ENCODE data around the gene SLC22A23. TPM values are rescaled to one million over a fixed set of nuclear protein-coding genes. Genes with fewer than 3 reads are reported as not detected.

The SLC22A23 gene
- total RNA-seq, 4 donors from 2014 or later, result 26.6 to 42.6 (median 37.6) TPM

DNA sequence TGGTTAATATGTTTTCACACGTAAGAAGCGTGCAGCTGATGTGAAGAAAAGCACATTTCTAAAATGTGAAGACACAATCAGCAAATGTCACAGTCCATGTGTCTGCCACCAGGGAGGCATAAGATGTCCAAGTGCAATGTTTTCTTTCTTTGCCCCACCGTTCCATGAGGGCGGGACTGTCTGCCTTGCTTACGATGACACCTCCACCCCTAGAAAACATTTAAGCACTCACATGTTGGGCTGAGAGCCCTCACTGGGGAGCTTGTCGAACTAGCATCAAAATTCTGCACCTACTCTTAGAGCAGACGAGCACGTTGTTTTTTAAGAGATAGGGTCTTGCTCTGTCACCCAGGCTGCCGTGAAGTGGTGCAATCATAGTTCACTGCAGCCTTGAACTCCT lies 140.5 kb downstream of the SLC22A23 start:
- no peak for DNase-seq
- TF ChIP-seq POLR2A (IDR thresholded peaks at IDR 0.05), result no peak
- TF ChIP-seq CTCF (IDR thresholded peaks at IDR 0.05), result no peak
- no peaks in the 10 kb centered on the region for H3K9me3 ChIP-seq

GRCh38 chr6:3315841-3316240 lies 141.0 kb downstream of the SLC22A23 start:
- 81 to 86% methylated on average over 8 of the region's 8 CpGs for WGBS, 2 donors
- no peaks in the 10 kb centered on the region for H3K27me3 ChIP-seq
- no peak for DNase-seq

More for the DNA sequence above, 140.5 kb downstream of the SLC22A23 start:
- peaks cover 0 to 9% (median 0%) of the 10 kb centered on the region in 3 donors for H3K4me1 ChIP-seq
- H3K27ac ChIP-seq, result no peak overlapping the region
- peaks cover 0 to 73% (median 5%) of the 10 kb centered on the region in 3 donors for H3K36me3 ChIP-seq
- H3K4me3 ChIP-seq, result no peak overlapping the region
- H3K27me3 ChIP-seq, result no peaks in the 10 kb centered on the region
- intact Hi-C loops (cut with DNase I), result no loop called here
- WGBS, 2 donors, result 92 to 98% methylated on average over 9 of the region's 9 CpGs

DNA sequence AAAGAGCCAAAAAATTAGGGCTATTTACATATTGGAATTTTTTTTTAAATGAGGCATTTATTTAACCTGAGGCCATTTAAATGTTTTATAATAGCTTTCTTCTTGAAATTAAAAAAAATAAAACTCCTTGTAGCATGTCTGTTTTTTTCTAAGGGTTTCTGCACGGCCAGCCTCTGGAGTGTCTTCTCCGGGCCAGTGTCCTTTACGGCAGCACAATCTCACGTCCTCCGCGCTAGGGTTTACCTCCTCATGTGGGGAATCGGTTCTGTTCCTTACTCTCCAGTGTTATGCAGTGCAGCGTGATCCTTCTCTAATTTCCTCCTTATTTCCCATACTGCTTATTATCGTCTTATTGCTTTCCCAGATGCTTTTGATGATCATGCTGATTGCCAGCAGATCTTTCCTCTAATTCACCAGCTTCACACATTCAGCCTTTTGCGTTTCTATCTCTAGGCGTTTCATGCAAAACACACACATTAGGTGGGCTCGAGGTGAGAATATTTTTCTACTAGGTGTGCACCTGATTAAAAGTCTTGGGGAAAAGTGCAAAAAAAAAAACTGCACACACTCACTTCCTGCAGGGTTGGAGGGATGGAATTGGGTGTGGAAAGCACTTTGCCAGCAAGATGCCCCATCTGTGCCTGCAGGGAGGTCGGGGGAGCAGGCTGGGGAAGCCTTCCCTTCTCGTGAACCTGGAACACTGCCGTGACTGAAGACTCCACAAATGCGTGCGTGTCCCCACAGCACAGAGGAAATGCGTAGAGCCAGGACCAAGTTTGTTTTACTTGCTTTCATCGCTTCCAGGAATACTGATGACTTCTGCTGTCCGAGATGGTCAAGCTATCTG lies 142.0 kb downstream of the SLC22A23 start:
- intact Hi-C loops (cut with DNase I), result no loop called here
- no peak for TF ChIP-seq CTCF (IDR thresholded peaks at IDR 0.05)
- TF ChIP-seq POLR2A (IDR thresholded peaks at IDR 0.05), result no peak
- peaks cover 0 to 58% (median 5%) of the 10 kb centered on the region in 3 donors for H3K36me3 ChIP-seq
- H3K4me1 ChIP-seq, result peaks cover 0 to 22% (median 0%) of the 10 kb centered on the region in 3 donors
- no peaks in the 10 kb centered on the region for H3K9me3 ChIP-seq
- 82 to 92% methylated on average over 19 to 20 of the region's 20 CpGs for WGBS, 2 donors
- no peaks in the 10 kb centered on the region for H3K27me3 ChIP-seq
- no peak for DNase-seq
- H3K4me3 ChIP-seq, result no peak overlapping the region
- no peak overlapping the region for H3K27ac ChIP-seq

More at GRCh38 chr6:3315841-3316240, 141.0 kb downstream of the SLC22A23 start:
- no peak overlapping the region for H3K27ac ChIP-seq
- H3K4me1 ChIP-seq, result peaks cover 0 to 13% (median 0%) of the 10 kb centered on the region in 3 donors
- H3K4me3 ChIP-seq, result no peak overlapping the region
- TF ChIP-seq CTCF (IDR thresholded peaks at IDR 0.05) (no peak), POLR2A (IDR thresholded peaks at IDR 0.05) (no peak)
- H3K36me3 ChIP-seq, result peaks cover 0 to 68% (median 5%) of the 10 kb centered on the region in 3 donors
- intact Hi-C loops (cut with DNase I), result no loop called here
- H3K9me3 ChIP-seq, result no peaks in the 10 kb centered on the region

- 80 to 93% methylated on average over 1 to 6 of the region's 7 CpGs for WGBS, 2 donors
- Histone ChIP-seq H3K4me1 (peaks cover 0 to 25% (median 0%) of the 10 kb centered on the region in 3 donors), H3K36me3 (peaks cover 0 to 53% (median 5%) of the 10 kb centered on the region in 3 donors), H3K27ac (no peak overlapping the region), H3K27me3 (no peaks in the 10 kb centered on the region), H3K9me3 (no peaks in the 10 kb centered on the region), H3K4me3 (no peak overlapping the region)
- no peak for DNase-seq
- TF ChIP-seq CTCF (IDR thresholded peaks at IDR 0.05) (no peak), POLR2A (IDR thresholded peaks at IDR 0.05) (no peak)
- intact Hi-C loops (cut with DNase I), result no loop called here
Measured at GRCh38 chr6:3314176-3314575, 142.7 kb downstream of the SLC22A23 start.

- 83 to 85% methylated on average over 6 of the region's 11 CpGs for WGBS, 2 donors
- Histone ChIP-seq H3K36me3 (peaks cover 0 to 51% (median 5%) of the 10 kb centered on the region in 3 donors), H3K9me3 (no peaks in the 10 kb centered on the region), H3K27ac (no peak overlapping the region), H3K4me1 (peaks cover 0 to 17% (median 0%) of the 10 kb centered on the region in 3 donors), H3K4me3 (no peak overlapping the region), H3K27me3 (no peaks in the 10 kb centered on the region)
- intact Hi-C loops (cut with DNase I), result no loop called here
- no peak for DNase-seq
- no peak for TF ChIP-seq CTCF (IDR thresholded peaks at IDR 0.05)
- TF ChIP-seq POLR2A (IDR thresholded peaks at IDR 0.05), result no peak
Measured at GRCh38 chr6:3312604-3313231, 144.1 kb downstream of the SLC22A23 start.
